NCI-H2227 treated with DMSO at 0.1 percent for 48 hours (cell line): ENCODE results near the gene RPF1.
"Not testable (repeated sequence)": the region's sequence is repeated elsewhere in the genome, so short reads cannot be mapped to it uniquely, and the experiment has no call there.

Source experiments
- DNase-seq: peaks from one replicate; lab custom pipeline; 2025; lab: John Stamatoyannopoulos, UW

Gene RPF1

GRCh38 chr1:84493747-84494146, 14.7 kb downstream of the RPF1 start:
- no peak for DNase-seq

GRCh38 chr1:84496498-84496897, 17.4 kb downstream of the RPF1 start:
- no peak for DNase-seq

GRCh38 chr1:84497631-84498275, 18.7 kb downstream of the RPF1 start:
- no peak for DNase-seq

GRCh38 chr1:84502927-84503326, 23.9 kb downstream of the RPF1 start:
- DNase-seq: no peak

GRCh38 chr1:84504580-84505492, 25.8 kb downstream of the RPF1 start:
- DNase-seq: no peak

- DNase-seq: peak; percentile 79
Measured at GRCh38 chr1:84505493-84506001, 26.5 kb downstream of the RPF1 start.

- DNase-seq: peak; percentile 97
Measured at GRCh38 chr1:84506002-84506728, 27.1 kb downstream of the RPF1 start, which contains the start of the genes GNG5 and SPATA1. TSS of gene GNG5 (minus strand) at chr1:84506581. CDS start at chr1:84506091, 490 bp downstream. TSS of gene SPATA1 (plus strand) at chr1:84506386. CDS start at chr1:84516360, 9,974 bp downstream.

DNA sequence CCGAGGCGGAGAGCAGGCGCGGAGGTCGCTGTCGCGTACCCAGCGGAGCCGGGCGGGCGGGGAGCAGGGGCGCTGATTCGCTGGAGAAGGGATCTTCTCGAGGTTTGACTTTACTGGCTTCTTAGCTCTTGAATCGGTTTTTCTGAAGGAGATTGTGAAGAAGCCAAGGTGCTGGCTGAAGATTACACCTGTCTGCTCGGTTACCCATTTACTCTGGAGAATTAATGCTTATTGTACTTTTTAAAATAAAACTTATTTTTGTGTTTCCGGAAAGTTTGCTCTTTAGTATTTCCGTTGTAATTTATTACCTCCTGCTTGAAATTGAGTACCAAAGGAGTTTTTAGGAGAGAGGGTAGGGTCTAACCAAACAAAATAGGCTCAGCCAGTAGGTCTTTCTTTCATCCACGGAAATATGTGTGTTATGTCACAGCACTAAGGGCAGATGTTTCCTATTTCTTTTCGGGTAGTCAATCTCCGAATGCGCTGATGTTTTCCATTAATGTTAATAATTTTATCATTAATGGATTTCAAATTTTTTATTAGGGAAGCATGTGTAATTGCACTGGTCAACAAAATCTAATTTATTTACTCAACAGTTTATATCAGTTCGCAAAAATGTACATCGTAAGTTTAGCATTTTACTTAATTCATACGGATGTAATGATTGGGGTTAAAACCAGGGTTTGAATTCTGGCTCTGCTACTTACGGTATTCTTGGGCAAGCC, 27.8 kb downstream of the RPF1 start:
- DNase-seq: no peak

DNA sequence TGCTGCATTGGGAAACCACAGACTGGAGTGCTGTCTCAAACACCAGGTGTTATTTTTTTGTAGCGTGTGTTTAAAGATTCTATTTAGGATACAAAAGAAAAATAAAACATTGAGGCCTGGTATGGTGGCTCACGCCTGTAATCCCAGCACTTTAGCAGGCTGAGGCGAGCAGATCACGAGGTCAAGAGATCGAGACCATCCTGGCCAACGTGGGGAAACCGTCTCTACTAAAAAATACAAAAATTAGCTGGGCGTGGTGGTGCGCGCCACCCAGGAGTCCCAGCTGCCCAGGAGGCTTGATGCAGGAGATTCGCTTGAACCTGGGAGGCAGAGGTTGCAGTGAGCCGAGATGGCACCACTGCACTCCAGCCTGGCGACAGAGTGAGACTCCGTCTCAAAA, 28.8 kb downstream of the RPF1 start:
- not testable (repeated sequence) for DNase-seq

- DNase-seq: no peak
Measured at GRCh38 chr1:84508510-84508909, 29.4 kb downstream of the RPF1 start.

- DNase-seq: no peak
Measured at GRCh38 chr1:84509029-84509428, 30.0 kb downstream of the RPF1 start.

DNA sequence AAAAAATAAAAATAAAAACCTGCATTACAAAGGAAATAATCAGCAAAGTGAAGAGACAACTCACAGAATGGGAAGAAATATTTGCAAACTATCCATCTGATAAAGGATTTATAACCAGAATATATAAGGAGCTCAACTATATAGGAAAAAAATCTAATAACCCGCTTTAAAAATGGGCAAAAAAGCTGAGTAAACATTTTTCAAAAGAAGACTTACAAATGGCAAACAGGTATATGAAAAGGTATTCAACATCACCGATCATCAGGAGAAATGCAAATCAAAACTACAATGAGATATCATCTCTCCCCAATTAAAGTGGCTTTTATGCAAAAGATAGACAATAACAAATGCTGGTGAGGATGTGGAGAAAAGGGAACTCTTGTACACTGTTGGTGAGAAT, 31.1 kb downstream of the RPF1 start:
- DNase-seq: no peak

DNA sequence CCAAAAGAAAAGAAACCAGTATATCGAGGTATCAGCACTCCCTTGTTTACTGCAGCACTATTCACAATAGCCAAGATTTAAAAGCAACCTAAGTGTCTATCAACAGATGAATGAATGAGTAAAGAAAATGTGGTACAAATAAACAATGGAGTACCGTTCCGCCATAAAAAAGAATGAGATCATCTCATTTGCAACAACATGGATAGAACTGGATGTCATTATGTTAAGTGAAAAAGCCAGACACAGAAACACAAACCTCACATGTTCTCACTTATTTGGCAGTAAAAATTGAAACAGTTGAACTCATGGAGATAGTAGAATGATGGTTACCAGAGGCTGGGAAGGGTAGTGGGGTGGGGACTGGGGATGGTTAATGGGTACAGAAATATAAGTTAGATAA, 31.6 kb downstream of the RPF1 start:
- DNase-seq: no peak

GRCh38 chr1:84524590-84524989, 45.5 kb downstream of the RPF1 start:
- no peak for DNase-seq

DNA sequence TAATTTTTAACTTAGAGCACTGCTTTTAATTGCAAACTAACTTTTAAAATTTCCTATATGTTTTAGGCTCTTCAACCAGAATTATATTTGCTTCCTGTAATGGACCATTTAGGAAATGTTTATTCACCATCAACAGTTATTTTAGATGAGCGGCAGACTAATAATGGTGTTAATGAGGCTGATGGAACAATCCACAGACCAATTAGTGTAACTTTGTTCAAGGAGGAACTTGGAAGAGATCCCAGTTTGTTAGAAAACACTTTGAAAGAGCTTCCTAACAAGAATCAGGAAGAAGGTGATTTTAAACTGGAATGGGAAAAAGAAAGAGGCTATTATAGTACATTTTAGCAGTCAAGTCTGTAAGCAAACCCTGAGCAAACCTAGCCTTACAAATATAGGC, 46.7 kb downstream of the RPF1 start:
- DNase-seq: no peak

DNA sequence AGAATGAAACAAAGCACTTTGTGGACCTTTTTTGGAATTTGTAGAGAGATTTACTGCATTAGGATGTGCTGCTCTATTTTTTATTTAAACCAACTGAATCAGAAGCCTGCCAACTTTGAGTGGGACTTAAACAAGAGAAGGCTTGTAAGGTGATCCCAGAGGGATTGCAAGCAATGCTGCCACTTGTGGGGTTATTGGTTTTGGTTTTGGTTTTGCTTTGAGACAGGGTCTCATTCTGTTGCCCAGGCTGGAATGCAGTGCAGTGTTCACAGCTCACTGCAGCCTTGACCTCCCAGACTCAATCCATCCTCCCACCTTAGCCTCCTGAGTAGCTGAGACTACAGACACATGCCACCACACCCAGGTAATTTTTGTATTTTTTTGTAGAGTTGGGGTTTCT, 59.5 kb downstream of the RPF1 start:
- no peak for DNase-seq

GRCh38 chr1:84539972-84540371, 60.9 kb downstream of the RPF1 start:
- no peak for DNase-seq

GRCh38 chr1:84540759-84541158, 61.7 kb downstream of the RPF1 start:
- DNase-seq: no peak

DNA sequence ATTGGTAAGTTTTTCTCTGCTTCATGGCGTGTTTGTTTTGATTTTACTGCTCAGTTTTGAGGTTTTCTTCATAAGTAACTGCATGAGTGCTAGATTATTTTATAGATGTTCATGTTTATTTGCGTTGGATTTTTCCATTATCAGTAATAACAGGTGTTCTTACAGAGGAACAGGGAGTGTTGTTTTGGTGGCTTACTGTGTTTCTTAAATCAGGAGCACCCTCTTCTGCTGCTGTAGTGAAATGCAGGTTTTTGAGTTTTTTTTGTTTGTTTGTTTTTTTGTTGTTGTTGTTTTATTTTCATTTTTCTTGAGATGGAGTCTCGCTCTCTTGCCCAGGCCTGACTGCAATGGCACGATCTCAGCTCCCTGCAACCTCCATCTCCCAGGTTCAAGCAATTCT, 62.6 kb downstream of the RPF1 start:
- no peak for DNase-seq
